Stimulated activated CD4-positive, alpha-beta T cell treated with anti-CD3 and anti-CD28 coated beads, Interleukin-15, amount 100 ng/mL, for 1 hour (primary cell): ENCODE measurements around the gene DUSP7.

Experiments
- DNase-seq, 2 donors: peaks; one replicate each; pipeline ENCODE4 v3.0.0-alpha.2; 2020; ENCODE audit warnings: low read depth in 1 of 2, low spot score in 1 of 2

The DUSP7 gene

GRCh38 chr3:52068730-52069129 lies 12.4 kb upstream of the DUSP7 start:
- DNase-seq = no peak

GRCh38 chr3:52068055-52068571 lies 11.7 kb upstream of the DUSP7 start:
- no peak for DNase-seq

- no peak for DNase-seq
Measured at GRCh38 chr3:52067526-52067925, 11.2 kb upstream of the DUSP7 start.

- no peak for DNase-seq
Measured at GRCh38 chr3:52067046-52067445, 10.7 kb upstream of the DUSP7 start.

- DNase-seq = no peak
Measured at GRCh38 chr3:52065264-52065756, 8.9 kb upstream of the DUSP7 start.

DNA sequence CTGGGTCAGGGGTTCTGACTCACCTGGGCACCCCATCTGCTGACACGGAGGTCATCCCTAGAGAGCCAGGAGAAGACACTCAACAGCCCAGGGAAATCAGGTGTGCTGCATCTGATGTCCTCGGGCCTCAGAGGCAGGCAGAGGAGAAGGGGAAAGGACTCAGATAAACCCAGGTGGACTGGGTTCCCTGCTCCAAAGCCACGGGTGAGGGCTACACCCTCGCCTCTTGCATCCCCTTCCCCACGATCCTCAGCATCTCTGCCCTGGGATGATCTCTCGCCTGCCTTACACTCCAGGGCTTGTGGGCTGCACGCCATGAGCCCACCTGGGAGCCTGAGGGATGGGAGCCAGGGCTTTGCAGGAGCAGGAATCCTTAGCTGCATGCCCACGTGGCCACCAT lies 8.2 kb upstream of the DUSP7 start:
- DNase-seq = no peak

DNA sequence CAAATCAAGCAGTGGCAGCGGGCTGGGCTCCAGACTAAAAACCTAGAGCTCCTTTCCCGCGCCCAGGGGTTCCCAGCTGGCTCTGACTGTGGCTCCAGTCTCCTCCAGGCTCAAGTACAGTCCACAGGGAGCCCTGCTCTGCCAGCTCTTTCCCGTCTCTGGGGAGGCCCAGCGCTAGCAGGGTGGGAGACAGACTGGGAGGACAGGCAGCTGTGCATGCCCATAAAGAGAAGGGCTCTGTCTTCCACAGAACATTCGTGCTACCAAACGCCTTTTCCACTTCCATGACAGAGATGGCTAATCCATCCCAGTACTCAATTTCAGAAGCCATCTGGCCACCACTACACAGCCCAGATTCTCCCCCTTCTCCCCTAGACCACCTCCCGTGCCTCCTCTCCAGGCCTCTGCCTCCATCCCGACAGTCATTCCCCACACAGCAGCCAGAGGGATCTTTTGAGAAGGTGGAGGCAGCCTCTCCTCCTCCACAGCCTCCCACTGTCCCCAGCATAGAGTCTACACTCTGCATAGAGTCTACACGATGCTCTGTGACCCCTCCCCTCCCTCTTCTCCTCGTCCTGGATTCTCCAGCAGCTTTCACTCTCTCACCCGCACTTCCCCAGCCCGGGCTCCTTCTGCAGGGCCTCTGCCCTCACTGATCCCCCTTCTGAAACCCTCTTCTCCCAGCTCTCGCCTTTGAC lies 6.8 kb upstream of the DUSP7 start:
- DNase-seq = no peak

DNA sequence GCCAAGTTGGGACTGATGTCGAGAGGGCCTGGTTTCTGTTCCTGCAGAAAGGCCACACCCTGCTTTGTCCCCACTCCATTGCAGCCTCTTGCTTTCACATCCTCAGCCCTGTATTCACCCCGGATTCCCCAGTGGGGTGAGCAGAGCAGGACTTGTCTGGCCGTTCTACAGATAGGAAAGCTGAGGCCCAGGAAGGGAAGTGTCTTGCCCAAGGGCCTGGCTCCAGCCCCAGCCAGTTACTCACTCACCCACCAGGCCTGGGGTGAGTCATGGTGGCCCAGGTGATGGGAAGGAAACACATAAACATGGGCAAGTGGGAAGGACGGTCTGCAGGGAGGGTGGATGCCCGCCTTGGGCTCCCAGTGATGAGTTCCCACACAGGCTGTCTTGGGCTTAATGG lies 6.1 kb upstream of the DUSP7 start:
- DNase-seq = no peak

- no peak for DNase-seq
Measured at GRCh38 chr3:52061121-52061910, 4.9 kb upstream of the DUSP7 start.

DNA sequence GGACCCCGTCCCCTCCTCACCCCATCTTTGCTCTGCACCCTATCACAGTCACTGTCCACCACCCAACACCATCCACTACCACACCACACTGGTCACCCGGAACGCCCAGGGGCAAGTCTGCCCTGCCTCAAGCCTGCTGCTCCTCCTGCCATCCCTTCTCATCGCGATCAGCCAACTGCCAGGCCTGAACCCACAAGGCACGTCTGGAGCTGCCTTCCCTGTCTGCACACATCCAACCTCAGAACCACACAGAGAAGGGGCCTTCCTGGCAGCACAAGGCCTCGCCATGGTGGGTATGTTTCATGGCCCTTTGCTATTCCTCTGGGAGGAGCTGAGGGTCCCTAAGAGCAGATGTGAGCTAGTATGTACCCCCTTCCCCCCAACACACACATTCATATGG lies 3.4 kb upstream of the DUSP7 start:
- no peak for DNase-seq

GRCh38 chr3:52057812-52058495 lies 1.6 kb upstream of the DUSP7 start:
- DNase-seq = no peak

- peak; percentile 99 to 100 for DNase-seq
Measured at GRCh38 chr3:52056968-52057811, 819 bp upstream of the DUSP7 start.

DNA sequence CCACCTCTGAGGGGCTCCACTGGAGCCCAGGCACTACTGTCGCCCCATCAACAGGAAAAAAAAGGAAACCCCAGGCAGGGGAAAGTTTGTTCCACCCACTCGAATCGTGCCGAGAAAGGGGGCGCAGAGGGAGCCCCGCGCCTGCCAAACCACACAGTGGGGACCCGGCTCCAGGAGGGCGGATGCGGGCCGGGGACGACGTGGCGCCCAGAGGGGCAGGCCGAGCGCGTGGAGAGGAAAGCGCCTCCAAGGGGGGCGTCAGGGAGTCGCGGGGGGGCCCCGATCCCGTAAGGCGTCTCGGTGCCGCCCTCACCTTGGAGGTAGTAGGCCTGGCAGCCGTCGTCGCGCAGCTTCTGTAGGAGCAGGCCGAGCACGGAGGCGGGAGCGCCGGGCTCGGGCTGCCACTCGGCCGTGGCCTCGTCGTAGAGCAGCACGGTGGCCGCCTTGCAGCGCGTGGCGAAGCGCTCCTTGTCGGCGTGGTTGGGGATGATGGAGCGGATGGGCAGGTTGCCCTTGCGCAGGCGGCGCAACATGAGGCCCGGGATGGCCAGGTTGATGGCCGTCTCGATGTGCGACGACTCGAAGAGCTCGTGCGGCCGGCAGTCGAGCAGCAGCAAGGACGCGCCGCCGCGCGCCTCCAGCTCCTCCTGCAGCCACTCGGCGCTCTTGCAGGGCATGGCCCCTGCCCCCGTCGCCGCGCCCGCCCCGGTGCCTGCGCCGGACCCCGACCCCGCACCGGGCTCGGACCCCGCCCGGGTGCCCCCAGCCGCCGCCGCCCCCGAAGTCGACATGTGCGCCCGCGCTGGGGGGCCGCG lies 627 bp downstream of the DUSP7 start:
- DNase-seq = peak; percentile 11 to 31

DNA sequence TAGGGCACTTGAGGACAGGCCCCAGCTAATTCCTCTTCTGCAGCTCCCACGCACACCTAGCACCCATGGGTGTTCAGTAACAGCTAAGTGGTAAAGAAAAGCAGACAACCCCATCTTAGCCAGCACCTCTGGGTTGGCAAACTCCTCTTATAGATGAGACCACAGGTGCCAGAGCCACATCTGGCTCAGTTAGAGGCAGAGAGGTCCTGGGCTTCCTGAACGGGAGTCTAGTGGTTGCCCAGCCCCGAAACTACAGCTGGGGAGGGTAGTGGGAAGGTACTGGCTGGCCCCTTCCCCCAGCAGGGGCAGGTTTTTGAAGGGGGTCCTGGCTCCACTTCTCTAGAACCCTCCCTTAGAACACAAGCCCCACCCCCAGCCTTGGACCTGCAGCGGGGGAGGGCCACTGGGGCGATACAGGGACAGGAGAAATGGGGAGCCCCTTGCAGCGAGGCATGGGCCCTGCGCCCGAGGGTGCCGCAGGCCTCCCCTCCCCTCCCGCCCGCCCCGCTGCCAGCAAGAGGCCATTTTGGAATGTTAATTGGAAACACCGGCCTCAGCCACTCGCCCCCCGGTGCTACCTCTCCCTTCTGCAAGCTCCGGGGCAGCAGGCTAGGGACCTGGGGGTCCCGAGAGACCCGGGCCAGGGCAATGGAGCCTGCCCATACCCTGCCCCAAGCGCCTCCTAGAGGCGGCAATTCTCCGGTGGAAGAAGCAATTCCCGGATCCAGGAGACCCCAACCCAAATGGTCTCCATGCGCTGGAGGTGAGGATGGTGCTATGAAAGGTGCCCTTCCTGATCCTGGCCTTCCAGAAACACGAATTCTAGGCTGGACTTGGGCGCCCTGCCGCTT lies 1.5 kb downstream of the DUSP7 start:
- no peak for DNase-seq

DNA sequence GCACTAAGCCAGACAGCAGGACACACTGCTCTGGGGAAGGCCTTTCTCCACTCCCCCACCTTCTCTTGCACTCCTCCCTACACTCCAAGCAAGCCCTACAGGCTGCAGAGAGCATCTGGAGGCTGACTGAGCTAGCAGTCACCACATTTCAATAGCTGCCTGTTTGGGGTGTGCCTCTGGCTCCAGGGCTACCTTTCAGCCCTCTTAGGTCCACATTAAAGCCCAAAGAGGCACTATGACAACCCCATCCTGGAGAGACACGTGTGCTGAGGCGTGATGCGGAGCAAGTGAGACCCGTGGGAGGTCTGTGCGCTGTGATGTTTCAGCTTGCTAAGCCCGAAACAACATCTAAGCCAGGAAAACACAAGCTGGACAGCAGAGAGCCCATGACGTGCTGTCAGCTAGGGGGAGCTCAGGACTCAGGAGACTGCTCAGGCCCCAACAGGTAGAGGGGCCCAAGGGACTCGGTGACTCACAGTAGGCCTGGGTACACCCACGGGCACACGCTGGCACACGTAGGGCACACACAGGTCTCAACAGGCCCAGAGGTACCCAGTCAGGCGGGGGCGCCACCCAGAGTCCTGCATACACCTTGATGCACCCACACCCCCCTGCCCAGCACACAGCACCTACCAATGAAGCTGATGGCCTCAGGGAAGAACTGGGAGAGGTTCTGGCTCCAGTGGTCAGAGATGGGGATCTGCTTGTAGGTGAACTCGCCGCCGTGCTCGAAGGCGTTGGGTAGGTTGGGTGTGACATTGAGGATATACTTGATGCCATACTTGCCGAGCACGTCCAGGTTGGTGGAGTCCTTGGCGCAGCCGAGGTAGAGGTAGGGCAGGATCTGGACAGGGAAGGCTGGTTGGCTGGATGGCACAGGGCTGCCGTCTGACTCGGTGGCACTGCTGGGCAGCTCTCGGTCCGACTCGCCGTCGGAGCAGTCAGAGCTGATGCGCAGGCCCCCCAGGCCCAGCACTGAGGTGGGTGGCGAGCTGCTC lies 2.8 kb downstream of the DUSP7 start:
- peak in 1 of 2 donors; percentile 33 for DNase-seq

GRCh38 chr3:52052831-52053306 lies 3.5 kb downstream of the DUSP7 start:
- peak in 1 of 2 donors; percentile 23 for DNase-seq

GRCh38 chr3:52051444-52051843 lies 4.9 kb downstream of the DUSP7 start:
- DNase-seq = no peak

GRCh38 chr3:52050571-52050970 lies 5.8 kb downstream of the DUSP7 start:
- DNase-seq = no peak
